ENCODE data around the gene ZRSR2.
A peak's percentile ranks its signal among the peaks of the same experiment; 100 is the strongest.
"Not testable (repeated sequence)": the region's sequence is repeated elsewhere in the genome, so short reads cannot be mapped to it uniquely, and the experiment has no call there.

The ZRSR2 gene

DNA sequence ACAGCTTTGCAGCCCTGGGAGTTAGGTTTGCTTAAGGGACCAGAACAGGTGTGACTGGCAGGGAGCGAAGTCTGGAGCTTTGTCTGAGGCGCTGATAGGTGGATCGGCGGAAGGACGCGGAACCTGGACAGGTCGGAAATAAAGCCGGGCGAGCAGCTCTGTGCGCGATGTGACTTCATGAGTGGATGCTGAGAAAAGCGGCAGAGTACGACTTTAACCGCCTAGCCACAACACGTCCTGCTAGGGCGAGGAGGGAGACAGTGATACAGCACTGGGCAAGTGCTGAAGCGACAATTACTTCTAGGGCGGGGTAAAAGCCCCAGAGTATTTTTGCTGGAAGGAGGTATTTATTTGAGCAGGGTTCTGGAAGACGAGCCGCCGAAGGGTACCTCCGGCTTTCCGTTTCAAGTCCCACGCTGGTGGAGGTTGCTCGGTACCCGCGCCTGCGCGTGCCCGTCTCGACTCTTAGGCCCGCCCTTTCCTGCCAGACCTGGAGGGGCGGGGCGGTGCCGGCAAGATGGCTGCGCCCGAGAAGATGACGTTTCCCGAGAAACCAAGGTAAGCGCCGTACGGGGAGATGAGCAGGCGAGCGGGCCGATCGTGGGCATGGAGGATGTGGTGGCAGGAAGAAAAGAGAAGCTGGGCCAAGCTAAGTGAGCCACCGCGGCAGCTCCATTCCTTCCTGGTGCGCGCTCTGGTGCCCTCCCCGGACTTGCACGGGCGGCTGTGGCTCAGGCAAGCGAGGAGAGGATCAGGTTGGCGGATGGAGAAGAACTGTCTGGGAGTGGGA is at the start of gene ZRSR2:
TSS of gene ZRSR2 (plus strand) at position 506 of the 790 bp plus-strand sequence. CDS start at position 518, 12 bp downstream.
- DNase-seq (ENCODE audit: low spot score): peak; percentile 50

DNA sequence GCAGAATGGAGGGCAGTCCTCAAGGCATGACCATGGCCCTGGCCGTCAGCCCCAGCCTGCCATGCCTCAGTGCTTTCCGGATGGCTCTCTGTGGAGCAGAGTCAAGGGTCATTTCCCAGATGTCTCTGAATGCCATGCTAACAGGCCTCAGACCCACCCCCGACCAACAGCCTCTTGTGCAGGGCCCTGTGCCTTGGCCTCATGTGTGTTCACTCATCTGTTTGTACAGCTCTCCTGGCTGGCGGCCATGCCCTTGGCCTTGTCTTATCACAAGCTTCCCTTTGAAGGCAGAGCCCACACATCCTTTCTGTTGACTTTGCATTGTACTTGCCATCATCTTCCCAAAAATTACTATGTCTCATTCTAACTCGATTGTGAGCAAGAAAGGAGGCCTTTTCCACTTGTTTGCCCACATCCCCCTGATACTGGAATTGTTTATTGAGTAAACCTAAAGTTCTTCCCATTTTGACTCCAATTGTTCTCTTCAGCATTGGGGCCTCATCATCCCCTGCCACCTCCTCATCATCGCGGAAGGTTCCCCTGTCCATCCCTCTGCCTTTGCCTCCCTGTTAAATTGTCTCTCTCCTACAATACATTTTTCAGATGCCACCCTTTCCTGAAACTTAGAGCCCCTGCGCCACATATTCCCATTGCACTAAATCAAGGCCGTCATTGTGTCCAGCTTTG is 46.0 kb upstream of the ZRSR2 start:
- DNase-seq (ENCODE audit: low spot score): no peak

GRCh38 chrX:15745179-15745578 is 45.1 kb upstream of the ZRSR2 start:
- DNase-seq (ENCODE audit: low spot score): no peak

DNA sequence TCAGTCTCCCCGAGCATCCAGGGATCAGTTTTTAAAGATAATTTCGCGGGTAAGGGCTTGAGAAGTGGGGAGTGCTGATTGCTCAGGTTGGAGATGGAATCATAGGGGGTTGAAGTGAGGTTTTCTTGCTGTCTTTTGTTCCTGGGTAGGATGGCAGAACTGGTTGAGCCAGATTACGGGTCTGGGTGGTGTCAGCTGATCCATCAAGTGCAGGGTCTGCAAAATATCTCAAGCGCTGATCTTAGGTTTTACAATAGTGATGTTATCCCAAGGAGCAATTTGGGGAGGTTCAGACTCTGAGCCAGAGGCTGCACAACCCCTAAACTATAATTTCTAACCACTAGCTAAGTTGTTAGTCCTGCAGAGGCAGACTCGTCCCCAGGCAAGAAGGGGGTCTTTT is 43.6 kb upstream of the ZRSR2 start:
- DNase-seq (ENCODE audit: low spot score): not testable (repeated sequence)

DNA sequence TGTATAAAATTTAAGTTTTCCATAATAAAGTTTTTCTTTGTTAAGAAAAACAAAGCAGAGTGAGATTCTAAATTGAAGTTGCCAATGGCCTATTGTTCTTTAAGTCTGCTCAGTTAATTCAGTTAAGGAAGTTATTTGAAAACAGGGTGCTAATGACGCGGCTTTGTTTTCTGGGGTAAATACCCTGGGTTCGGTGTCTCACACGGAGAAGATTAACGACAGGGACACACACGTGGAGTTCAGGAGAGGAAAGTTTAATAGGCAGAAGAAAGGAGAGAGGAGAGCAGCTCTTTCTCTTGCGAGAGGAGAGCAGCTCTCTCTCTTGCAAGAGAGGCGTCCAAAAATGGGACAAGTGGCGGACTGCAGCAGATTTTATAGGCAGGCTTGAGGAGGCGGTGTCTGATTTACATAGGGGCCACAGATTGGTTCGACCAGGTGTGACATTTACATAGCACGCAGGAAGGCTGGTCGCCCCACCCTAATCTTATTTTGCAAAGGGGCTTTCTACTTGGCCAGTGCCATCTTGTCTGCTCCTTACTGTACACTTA is 42.6 kb upstream of the ZRSR2 start:
- no peak for DNase-seq (ENCODE audit: low spot score)

GRCh38 chrX:15748841-15749240 is 41.4 kb upstream of the ZRSR2 start:
- no peak for DNase-seq (ENCODE audit: low spot score)

DNA sequence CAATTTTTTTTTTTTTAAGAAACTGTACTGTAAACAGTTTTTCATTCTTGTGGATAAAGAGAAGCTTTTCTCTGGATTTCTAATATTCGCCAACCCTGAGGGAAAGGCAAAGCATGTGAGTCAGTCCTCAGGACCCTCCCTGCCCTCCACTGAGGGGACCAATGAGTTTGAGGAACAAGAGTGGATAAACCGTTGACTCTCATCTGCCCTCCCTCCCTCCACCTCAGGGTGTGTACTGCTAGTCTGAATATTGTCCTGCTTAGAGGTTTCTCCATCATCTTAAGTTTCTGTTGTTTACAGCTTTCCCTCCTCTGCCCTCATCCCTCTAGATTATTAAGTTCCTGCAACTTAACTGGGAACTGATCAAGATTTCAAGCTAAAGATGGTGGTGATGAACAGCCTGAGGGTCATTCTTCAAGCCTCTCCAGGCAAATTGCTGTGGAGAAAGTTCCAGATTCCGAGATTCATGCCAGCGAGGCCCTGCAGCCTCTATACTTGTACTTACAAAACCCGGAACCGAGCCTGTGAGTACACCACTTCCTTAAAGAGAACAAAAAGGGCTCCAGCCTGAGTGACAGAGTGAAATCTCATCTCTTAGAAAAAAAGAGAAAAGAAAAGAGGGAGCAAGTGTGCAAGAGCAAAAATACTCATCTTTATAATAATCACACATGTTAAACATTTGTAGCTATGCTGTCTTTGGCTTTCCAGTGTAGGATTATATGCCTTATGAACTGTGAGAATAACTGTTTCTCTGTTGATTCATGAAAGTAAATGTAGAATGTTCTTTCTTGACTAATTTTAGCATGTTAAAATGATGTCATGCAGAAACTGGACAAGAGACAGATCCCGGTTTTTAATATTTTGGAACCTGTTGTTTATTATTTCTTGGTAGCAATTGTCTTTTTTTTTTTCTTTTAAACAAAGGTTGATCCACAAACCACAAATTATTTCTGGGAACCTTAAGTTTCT is 40.4 kb upstream of the ZRSR2 start:
- no peak for DNase-seq (ENCODE audit: low spot score)

DNA sequence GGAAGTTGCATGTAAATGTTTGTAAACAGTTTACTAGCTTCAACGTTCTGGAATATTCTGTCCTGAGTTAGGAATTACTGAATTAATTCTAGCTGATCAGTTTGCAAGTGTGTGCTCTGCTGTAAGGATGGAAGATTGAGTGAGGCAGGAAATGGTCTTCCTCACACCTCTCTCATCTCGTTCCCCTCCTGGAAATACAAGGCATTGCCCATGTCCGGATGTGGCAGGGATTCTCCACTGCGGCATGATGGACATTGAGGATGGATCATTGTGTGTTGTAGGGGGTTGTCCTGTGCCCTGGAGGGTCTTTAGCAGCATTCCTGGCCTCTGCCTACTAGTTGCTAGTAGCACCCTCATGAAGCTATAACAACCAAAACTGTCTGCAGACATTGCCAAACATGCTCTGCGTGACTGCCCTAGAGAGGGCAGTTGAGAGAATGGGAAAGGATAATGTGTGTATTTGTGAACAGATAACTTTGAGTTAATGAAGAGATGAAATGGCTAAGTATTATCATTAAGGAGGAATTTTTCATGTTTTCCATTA is 39.6 kb upstream of the ZRSR2 start:
- DNase-seq (ENCODE audit: low spot score): no peak

GRCh38 chrX:15751155-15751819 is 39.0 kb upstream of the ZRSR2 start:
- DNase-seq (ENCODE audit: low spot score): no peak

DNA sequence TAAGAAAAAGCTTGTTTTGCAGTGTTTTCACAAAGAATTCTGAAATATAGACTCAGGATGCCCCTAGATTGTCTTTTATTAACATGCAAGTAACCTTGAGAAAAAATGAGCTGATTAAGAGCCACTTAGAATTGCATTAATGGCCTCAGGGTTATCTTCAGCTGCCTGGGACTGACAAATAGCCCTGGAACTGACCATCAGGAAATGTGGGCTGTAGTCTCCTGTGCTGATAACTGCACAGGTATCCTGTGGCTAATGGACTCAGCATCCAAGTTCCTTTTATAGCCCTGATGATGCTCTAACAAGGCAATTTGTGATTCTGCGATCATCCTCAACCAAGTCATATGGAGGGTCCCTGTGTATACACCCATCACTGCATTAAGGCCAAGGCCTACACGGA is 35.2 kb upstream of the ZRSR2 start:
- no peak for DNase-seq (ENCODE audit: low spot score)

DNA sequence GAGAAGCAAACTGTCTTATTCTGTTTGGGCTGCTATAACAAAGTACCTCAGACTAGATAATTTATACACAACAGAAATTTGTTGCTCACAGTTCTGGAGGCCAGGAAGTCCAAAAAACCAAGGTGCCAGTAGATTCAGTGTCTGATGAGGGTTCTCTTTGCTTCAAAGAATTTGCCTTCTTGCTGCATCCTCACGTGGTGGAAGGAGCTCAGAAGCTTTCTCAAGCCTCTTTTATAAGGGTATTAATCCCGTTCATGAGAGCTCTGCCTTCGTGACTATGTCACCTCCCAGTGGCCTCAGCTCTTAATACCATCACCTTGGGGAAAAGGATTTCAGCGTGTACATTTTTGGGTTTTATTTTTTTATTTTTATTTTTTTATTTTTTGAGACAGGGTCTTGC is 32.1 kb upstream of the ZRSR2 start:
- DNase-seq (ENCODE audit: low spot score): no peak

DNA sequence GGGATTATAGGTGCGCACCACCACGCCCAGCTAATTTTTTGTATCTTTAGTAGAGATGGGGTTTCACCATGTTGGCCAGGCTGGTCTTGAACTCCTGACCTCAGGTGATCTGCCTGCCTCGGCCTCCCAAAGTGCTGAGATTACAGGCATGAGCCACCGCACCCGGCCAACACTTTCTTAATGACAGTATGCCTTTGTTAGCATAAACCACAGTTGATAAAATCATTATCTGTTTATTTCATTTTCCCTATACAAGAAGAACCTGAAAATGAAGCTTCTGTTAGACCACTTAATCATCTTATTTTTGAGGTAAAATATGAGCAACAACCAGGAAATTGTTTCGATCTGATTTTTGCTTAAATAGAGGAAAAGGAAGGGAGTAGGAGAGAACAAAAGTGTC is 30.4 kb upstream of the ZRSR2 start:
- not testable (repeated sequence) for DNase-seq (ENCODE audit: low spot score)

GRCh38 chrX:15761564-15762191 is 28.6 kb upstream of the ZRSR2 start:
- no peak for DNase-seq (ENCODE audit: low spot score)

DNA sequence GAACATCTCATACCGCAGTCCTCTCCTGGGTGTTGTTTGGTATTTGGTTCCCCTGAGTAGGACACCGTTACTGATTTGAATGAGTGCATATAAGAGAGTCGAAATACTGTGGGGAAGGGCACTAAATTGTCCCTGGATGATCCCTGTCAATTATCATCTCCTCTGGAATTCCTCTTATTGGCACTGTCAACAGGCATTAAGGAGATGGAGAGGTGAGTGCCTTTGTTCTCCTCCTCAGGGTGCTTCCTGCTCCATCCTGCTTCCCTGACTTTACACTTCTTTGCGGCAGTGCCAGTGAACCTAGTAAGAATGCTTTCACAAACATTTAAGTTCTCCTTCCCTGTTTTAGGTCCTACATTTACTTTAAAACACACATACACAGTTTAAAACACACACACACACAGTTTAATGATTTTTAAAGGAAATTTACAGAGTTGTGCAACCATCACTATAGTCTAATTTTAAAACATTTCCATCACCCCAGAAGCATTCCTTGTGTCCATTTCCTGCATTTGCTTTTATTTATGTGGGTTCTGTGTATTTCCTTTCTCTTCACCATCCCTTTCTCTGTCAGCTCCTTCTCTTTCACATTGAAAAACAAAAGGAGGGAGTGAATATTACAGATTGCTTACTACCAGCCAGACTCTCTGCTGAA is 20.9 kb upstream of the ZRSR2 start:
- DNase-seq (ENCODE audit: low spot score): no peak

DNA sequence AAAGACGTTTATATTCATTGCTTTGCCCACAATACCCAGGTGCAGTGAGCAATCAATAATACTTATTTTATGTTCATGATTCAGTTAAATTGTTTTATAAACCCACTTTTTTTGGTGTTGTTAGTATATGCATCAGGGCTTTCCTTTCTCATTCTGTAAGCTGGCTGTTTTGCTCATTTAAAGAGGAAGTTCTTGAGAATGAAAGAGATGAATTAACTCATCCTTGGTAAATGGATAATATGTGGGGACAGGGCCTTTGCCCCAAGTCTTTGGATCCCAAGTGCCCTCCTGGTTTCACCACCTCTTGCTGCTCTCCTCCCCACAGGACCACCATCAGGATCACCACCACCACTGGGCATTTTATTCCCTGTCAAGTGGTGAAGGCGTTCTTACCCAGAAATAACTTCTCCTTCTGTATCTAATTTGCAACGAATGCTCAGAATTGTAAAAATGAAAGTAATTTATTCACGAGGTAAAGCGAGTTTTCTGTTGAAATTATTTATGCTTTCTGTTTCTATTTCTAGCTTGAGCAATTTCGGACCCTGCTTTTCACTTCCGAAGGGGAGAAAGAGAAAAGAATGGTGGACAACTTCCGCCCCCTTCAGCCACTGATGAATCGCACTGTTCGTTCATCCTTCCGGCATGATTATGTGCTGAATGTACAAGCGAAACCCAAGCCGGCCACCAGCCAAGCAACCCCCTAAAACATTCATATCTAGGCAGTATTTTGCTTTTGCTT is 8.2 kb upstream of the ZRSR2 start:
- no peak for DNase-seq (ENCODE audit: low spot score)

- DNase-seq (ENCODE audit: low spot score): no peak
Measured at GRCh38 chrX:15785176-15785750, 5.0 kb upstream of the ZRSR2 start.

DNA sequence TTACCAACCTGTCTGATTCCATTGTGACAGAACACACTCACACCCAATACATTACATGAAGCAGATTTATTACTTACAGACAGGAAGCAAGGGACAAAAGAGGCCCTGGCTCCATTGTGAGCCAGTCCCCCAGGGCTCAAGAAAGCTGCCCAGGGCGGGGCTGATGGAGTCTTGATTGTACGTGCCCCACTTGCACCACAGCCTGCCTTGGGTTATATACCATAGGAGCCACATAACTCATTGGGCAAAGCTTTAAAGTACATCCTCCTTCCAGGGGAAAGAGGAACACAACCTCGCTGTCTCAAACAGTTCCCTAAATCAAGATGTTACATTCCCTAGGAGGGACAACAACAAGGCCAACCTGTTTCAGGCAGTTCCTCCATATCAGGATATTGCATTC is 3.4 kb upstream of the ZRSR2 start:
- no peak for DNase-seq (ENCODE audit: low spot score)

DNA sequence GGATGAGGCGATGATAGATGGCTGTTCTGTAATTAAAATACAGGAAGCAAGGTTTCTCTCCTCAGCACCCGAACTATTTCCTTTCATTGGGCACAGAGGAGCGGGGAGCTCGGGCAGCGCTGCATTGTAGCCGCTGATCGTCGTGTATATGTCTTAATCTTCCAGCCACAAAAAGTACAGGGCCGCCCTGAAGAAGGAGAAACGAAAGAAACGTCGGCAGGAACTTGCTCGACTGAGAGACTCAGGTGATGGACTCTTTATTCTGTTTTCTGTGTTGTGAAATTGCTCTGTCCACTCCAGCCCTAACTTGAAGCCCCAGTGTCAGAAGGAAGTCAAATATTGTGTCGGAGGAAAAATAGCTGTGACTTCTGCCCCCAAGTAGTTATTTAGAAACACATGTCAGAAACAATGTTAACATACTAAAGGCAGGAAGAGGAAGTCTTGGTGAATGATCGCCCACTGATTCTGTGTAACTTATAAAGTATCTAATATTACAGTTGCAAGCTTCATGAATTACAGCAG is 546 bp downstream of the ZRSR2 start:
- no peak for DNase-seq (ENCODE audit: low spot score)

GRCh38 chrX:15797707-15798106 is 7.4 kb downstream of the ZRSR2 start:
- no peak for DNase-seq (ENCODE audit: low spot score)

Measured in HuH-7.5 (cell line).